ENCODE data around the gene DYNLT2B. TPM values are rescaled to one million over a fixed set of nuclear protein-coding genes. Genes with fewer than 3 reads are reported as not detected.

Gene DYNLT2B
- total RNA-seq, 4 donors from 2014 or later: 6.6 to 16.6 (median 8.4) TPM

- TF ChIP-seq POLR2A (IDR thresholded peaks at IDR 0.05): no peak
- TF ChIP-seq CTCF (IDR thresholded peaks at IDR 0.05): no peak
- H3K4me1 ChIP-seq: peaks cover 7 to 43% (median 17%) of the 10 kb centered on the region in 3 donors
- H3K27me3 ChIP-seq: no peaks in the 10 kb centered on the region
- H3K36me3 ChIP-seq: peaks cover 0 to 39% (median 6%) of the 10 kb centered on the region in 3 donors
- no peak overlapping the region for H3K4me3 ChIP-seq
- no peak for DNase-seq
- 100% methylated on average over 8 of the region's 12 CpGs; no CpG with 5 or more reads in 1 of the 2 donors for WGBS, 2 donors
- H3K27ac ChIP-seq: peak overlapping the region; percentile 58 to 76 (median 72)
- intact Hi-C loops (cut with DNase I): no loop called here
- no peaks in the 10 kb centered on the region for H3K9me3 ChIP-seq
Measured at GRCh38 chr3:196273655-196274054, 44.4 kb downstream of the DYNLT2B start.

GRCh38 chr3:196272826-196273225 lies 45.2 kb downstream of the DYNLT2B start:
- Histone ChIP-seq H3K27me3 (no peaks in the 10 kb centered on the region), H3K9me3 (no peaks in the 10 kb centered on the region), H3K4me3 (no peak overlapping the region), H3K4me1 (peaks cover 7 to 41% (median 17%) of the 10 kb centered on the region in 3 donors), H3K27ac (no peak overlapping the region), H3K36me3 (peaks cover 0 to 45% (median 6%) of the 10 kb centered on the region in 3 donors)
- no peak for TF ChIP-seq CTCF (IDR thresholded peaks at IDR 0.05)
- DNase-seq: no peak
- intact Hi-C loops (cut with DNase I): no loop called here
- WGBS, 2 donors: 98 to 100% methylated on average over 5 to 6 of the region's 14 CpGs

- DNase-seq: no peak
- Histone ChIP-seq H3K4me1 (peaks cover 7 to 34% (median 17%) of the 10 kb centered on the region in 3 donors), H3K36me3 (peaks cover 0 to 68% (median 18%) of the 10 kb centered on the region in 3 donors), H3K4me3 (no peak overlapping the region), H3K27ac (no peak overlapping the region), H3K9me3 (no peaks in the 10 kb centered on the region), H3K27me3 (no peaks in the 10 kb centered on the region)
- WGBS, 2 donors: 90 to 95% methylated on average over 4 to 5 of the region's 5 CpGs
- no peak for TF ChIP-seq POLR2A (IDR thresholded peaks at IDR 0.05)
- no peak for TF ChIP-seq CTCF (IDR thresholded peaks at IDR 0.05)
- intact Hi-C loops (cut with DNase I): no loop called here
Measured at GRCh38 chr3:196270499-196270898, 47.5 kb downstream of the DYNLT2B start.

- DNase-seq: no peak
- Histone ChIP-seq H3K4me1 (peaks cover 0 to 15% (median 8%) of the 10 kb centered on the region in 3 donors), H3K36me3 (peaks cover 0 to 81% (median 21%) of the 10 kb centered on the region in 3 donors), H3K27me3 (no peaks in the 10 kb centered on the region), H3K4me3 (no peak overlapping the region), H3K27ac (peak overlapping the region; percentile 23 to 64 (median 50)), H3K9me3 (no peaks in the 10 kb centered on the region)
- TF ChIP-seq POLR2A (IDR thresholded peaks at IDR 0.05) (no peak), CTCF (IDR thresholded peaks at IDR 0.05) (no peak)
- WGBS, 2 donors: 73% methylated on average over 9 of the region's 9 CpGs
- intact Hi-C loops (cut with DNase I): no loop called here
Measured at GRCh38 chr3:196268284-196269163, 49.5 kb downstream of the DYNLT2B start.

GRCh38 chr3:196263819-196264218 lies 54.2 kb downstream of the DYNLT2B start:
- Histone ChIP-seq H3K36me3 (peaks cover 0 to 75% (median 16%) of the 10 kb centered on the region in 3 donors), H3K4me3 (no peak overlapping the region), H3K9me3 (no peaks in the 10 kb centered on the region), H3K27me3 (no peaks in the 10 kb centered on the region), H3K27ac (no peak overlapping the region), H3K4me1 (peaks cover 0 to 9% (median 7%) of the 10 kb centered on the region in 3 donors)
- no peak for TF ChIP-seq POLR2A (IDR thresholded peaks at IDR 0.05)
- no peak for TF ChIP-seq CTCF (IDR thresholded peaks at IDR 0.05)
- 94 to 95% methylated on average over 7 of the region's 7 CpGs for WGBS, 2 donors
- intact Hi-C loops (cut with DNase I): no loop called here
- DNase-seq: no peak

Data from esophagus squamous epithelium (tissue), 5 donors.